IPS-NIHi11 (cell line): ENCODE measurements around the gene OR14I1.

Experiments used
- DNase-seq: peaks from one replicate; pipeline ENCODE4 v3.0.0; 2012; ENCODE audit warnings: mixed read lengths, low spot score

OR14I1 gene

DNA sequence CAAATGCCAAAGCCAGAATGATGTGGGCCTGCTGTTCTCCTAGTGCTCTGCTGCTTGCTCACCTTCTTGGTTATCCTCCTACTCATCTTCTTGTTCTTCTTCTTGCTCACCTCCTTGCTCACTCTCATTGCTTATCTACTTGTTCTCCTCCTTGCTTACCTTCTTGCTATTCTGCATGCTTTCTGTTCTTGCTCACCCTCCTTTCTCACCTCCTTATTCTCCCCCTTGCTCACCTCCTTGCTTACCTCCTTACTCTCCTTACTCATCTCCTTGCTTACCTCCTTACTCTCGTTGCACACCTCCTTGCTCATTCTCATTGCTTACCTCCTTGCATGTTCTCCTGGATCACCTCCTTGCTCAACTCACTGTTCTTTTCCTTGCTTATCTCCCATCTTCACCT, at the start of gene OR14I1:
OR14I1 (minus strand) TSS at position 53 of the 400 bp plus-strand sequence.
- no peak for DNase-seq

DNA sequence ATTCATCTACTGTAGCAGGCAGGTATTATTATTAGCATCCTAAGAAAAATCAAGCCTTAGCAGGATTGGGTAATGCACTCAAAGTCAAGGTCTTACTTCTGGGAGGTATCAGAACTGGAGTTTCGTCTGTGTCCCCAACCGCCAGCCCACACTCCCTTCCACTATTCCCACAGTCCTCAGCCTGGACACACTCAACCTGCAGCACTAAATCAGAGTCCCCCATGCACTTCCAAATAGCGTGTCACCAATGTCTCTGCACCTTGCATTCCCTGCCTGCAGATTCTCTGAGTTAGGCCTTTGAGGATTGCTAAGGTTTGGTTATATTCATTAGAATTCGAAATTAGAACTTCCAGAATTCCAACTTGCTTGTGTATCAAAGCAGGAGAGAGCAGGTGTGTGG, 49.1 kb upstream of the OR14I1 start:
- DNase-seq: no peak

DNA sequence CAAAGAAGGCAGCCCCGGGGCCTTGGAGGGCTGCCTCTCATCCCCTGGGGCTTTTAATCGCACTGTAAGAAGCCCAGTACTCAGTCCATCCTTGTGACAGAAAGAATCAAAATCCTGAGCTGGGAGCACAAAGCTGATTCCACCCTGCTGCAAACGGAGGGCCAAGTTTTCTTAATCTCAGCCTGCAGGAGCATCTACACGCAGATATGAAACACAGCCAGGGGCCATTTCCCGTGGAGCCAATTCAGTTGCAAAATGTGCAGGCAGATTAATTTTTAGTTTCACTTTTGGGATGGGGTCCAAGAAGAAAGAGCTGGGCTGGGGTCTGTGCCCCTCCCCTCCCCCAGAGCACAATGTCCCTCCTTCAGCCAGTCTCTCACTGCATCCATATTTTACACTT, 48.6 kb upstream of the OR14I1 start:
- DNase-seq: no peak

DNA sequence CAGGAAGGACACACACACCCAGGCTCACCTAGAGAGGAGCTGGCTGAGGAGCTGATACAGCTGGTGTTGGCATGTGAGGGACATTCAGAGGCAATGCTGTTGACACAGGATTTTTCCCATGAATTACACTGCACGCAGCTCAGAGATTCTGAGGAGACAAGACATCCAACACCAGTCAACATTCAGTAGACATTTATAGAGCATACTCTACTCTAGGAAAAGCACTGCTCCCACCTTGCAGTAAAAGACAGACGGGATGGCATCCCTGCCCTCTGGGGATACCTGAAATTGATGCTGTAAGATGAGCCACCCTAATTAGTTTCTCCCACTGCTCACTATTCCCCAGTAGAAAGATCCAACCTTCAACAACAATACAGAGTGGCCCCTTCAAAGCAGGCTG, 47.9 kb upstream of the OR14I1 start:
- DNase-seq: no peak

DNA sequence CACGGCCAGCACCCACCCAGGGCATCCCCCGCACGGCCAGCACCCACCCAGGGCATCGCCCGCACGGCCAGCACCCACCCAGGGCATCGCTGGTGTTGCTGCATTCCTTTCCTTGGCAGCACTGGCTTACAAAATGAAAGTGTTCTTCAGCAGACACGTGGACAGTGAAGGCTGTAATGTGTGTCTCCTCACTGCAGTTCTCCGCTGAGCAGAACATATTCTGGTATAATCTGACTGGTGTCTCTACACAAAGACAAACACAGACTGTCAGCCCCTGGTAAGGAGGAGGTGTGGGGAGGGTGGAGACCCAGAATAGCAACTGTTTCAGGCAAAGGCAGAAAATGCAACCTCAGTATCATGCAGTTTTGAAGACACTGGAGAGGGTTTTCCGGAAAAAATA, 45.6 kb upstream of the OR14I1 start:
- no peak for DNase-seq

DNA sequence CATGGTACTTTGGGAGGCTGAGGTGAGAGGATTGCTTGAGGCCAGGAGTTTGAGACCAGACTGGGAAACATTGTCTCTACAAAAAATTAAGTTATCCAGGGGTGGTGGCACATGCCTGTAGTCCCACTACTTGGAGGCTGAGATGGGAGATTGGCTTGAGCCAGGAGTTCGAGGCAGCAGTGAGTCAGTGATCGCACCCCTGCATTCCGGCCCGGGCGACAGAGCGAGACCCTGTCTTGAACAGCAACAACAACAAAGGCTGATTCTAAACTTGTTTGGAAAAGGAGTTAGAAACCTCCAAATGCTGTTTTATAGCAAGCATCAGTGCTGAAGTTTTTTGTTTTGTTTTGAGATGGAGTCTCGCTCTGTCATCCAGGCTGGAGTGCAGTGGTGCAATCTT, 38.3 kb upstream of the OR14I1 start:
- DNase-seq: no peak

DNA sequence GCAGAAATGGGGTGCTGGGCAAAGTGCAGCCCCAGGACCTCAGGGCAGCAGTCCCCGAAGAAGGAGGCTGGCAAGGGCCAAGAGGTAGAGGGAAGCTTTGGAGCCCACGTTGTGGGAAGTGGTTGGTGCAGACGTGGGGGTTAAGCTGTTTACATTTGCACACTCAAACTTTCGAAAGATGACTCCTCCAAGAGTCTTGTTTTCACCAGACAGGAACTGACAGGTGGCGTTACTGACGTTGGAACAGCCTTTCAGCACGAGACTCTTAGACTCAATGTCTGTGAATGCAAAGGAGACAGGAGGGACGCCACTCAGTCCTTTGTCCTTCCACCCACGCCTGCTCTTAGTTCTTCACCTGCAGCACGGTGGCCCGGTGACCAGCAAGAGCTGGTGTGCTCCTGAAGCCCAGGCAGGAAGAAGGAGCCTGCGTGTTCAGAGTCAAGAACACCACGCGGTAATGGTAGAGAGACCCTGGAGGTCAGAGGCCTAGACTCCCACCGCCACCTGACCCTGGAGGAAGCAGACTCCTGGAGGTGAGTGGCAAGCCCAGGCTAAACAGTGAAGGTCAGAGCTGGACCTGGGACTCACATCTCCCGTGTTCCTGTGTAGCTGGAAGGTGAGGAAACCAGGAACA, 37.1 kb upstream of the OR14I1 start:
- no peak for DNase-seq

DNA sequence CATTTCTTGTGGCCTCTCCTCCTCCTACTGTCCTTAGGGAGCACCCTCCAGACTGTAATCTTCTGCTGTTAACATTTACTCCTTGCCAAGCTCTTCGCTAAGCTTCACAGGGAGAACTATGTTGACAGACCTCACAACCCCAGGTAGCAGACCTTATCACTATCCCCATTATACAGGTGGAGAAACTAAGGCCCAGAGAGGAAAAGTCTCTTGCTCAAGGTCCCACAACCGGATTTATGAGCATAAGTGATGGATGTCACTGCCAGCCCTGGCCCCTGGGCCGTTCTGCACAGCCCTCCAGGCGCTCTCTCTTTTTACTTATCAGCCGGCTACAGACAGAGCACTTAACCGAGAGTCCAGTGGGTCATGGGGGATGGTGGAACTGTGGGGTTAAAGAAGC, 34.9 kb upstream of the OR14I1 start:
- DNase-seq: no peak

DNA sequence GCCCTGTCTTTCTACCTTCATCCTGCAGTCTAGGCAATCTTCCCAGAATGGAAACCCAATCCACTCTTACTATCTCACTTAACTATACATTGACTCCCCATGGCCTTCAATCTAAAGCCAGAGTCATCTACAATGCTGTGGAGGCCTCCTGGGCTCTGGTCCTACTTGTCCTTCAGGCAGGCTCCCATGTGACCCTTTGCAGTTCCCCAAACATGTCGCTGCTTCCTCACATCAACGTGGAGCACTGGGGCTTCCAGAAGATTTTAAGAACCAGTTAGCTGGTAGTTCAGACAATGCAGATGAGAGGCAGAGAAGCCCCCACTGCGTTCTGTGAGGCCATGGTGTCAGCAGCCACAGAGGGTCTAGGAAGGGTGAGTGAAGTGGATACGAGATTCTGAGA, 34.4 kb upstream of the OR14I1 start:
- no peak for DNase-seq

DNA sequence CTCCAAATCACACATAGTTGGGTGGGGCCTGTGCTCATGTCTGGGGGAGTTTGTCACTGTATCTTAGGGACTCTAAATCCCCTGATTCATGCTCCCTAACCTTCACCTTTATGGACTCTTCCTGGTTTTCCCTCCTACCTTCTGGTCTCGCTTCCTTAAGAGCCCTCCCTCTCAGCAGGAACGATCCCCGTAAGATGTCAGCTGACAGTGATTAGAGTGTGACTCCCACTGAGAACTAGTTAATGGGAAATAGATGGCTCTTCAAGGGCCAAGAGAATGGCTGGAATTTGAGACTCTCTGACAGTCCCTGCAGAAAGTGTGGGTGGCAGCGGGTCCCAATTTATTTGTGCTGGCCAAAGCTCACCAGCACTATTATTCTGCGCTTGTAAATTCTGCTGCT, 31.0 kb upstream of the OR14I1 start:
- no peak for DNase-seq

DNA sequence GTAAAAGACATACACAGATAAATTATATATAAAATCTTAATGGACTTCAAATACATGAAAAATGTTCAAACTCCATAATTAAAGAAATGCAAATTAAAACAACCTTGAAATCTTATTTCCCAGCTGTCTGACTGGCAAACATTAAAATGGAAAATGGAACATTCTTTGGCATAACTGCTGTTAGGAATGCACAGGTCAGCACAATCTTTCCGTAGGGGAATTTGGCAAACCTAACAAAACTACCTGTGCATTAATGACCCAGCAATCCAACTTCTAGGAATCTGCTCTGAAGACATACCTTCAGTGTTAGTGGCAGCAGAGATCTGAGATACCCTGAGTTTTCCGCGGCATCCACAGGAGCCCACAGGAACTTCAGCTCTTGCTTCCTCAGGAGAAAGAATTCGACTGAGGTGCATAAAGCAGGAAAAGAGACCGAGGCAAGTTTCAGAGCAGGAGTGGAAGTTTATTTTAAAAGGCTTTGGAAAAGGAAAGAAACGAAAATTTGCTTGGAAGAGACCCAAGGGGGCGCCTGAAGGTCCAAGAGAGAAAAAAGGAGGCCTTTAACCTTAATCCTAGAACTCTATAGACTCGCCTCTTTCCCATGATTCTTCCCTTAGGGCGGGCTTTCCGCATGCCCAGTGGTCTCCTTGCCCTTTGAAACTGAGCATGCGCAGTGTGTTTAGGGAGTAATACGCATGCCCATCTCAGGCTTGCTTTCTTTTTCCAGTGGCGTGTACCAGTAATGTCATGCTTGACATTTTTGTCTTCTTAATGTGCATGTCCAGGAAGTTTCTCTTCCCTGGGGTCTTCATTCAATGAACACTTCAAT, 28.2 kb upstream of the OR14I1 start:
- DNase-seq: no peak

DNA sequence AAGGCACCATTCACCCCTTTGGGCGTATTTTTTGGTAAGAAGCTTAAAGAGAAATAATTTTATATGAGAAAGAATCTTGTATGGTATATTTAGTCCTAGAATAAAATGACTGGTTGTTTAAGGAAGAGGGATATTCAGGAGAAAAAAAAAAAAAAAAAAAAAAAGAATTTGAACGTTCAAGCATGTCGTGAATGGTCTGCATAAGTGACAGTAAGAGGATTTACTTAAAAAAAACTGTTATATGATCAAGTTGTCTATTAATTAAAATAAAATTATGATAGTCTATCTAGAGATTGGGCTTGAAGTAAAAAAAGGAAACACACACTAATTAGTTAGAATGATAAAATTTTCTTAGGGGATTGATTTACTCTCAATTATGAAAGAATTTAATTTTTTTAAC, 11.7 kb upstream of the OR14I1 start:
- no peak for DNase-seq

DNA sequence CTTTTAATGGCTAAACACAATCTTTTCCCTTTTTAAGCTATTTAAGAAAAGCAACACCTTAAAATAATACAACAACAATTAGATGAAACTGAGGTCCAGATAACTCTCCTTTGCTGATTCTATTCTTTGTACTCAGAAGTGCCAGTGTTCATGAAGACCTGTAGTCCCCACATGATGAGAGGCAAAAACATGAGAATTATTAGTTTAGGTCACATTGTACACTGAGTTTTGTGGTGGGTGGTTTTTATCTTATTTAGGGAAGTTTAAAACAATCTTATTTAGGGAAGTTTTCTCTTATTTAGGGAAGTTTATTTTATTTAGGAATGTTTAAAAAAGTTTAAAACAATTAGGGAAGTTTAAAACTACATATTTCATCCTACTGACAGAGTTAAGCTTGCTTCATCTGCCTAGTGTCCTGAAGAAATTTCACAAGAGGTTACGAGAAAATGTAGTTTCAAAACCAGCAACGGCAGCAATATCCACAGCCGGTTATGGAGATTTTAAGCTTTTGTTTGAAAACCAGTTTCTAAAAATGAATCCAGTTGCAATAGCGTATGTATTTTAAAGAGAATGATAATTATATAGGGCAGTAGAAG, 7.8 kb upstream of the OR14I1 start:
- DNase-seq: no peak

DNA sequence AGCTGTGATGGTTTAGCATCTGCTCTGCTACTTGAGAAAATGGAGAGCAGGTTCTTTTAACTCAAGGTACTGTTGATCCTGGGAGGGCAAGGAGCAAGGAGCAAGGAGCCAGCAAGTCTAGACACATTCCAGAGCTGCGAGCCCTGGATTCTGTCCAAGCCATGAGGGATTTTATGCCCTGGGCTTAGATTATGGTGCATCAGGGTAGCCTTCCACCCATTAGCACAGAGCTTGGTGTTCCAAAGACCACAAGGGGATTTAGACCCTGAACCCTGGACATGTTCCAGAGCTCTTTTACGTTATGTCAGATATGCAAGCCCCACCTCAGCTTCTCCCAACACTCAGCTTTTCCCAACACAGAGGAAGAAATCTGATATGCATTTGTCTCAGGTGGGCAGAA, 2.0 kb upstream of the OR14I1 start:
- DNase-seq: no peak

DNA sequence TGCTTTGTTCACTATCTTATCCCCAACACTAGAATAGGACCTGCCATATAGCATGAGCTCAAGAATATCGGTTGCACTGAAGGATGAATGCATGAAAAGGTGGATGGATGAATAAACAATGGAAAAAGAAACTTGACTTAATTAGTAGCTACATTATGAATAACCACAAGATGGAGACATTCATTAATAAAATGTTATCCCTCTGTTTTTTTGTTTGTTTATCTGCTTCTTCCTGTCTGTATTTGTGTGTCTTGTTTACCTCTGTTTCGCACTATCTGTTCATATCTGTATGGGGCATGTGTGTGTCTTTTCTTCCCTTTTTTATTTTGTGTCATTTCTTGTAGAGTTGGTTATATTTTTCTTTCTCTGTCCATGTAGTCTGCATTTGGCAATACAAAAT, 1.1 kb upstream of the OR14I1 start:
- DNase-seq: no peak

DNA sequence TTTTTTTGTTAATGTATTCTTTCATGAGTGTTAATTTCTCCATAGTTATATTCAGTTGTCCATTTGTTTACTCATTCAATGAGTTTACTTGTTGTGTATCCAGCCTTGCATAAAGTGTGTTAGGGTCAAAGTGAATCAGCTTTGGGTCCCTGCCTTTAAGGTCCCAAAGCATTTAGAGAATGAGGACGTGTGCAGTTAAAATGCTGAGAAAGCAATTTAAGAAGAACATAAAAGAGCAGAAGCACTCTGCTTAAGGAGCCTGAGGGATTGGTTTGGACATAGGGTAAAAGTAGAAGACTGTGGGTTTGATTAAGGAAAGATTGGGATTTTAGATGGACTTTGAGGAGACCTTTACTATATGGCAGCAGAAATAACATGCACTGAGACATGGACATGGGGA, 3.5 kb downstream of the OR14I1 start:
- no peak for DNase-seq

DNA sequence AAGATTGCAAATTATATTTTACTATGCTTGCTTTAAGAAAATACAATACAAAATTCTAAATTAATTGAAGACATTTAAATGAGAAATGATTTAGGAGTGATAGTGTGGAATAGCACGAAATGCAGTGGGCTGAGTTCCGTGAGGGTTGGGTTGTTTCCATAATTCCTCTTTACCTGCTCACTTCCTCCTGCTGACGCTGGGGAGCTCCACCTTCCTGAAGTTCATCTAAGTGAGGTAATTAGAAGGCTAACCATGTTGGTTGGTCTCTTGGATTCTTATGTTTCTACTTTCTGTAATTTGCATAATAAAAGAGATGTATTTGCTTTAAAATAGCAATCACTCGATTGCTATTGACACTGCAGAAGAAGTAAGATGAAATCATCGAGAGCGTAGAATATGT, 4.7 kb downstream of the OR14I1 start:
- DNase-seq: no peak

DNA sequence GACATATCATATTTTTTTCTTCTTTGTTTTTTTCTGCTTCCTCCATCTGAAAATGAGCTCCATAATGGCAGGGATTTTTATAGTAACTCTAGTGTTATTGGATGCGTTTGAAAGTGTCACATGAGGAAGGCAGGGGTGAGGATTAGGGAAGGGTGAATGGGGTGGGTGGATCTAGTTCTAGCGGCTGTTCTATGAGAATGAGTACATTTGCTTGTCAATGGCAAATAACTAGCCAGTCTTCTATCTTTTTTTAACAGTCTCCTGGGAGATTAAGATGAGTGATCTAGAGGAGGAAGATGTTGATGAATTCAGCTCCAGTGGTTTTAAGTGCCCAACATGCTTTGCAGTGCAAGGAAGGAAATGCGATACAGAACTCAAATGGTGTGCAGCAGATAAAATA, 5.8 kb downstream of the OR14I1 start:
- DNase-seq: no peak

DNA sequence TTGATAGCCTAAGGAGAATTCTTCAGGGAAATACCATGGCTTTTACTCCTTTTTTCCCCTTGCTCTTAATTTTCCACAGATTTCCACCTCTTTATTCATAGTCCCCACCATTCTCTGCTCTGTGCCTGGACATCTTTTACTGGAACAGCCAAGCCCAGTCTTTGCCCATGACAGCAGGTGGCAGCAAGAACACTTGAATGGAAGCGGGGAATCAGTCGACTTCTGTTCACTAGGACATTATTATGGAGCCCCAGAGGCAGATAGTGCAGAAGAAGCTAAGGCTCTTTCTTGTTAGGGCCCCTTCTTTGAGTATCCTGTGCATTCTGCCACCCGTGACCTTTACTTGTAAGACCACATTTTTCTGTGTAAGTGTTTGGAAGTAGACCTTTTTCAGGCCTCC, 6.3 kb downstream of the OR14I1 start:
- DNase-seq: no peak

DNA sequence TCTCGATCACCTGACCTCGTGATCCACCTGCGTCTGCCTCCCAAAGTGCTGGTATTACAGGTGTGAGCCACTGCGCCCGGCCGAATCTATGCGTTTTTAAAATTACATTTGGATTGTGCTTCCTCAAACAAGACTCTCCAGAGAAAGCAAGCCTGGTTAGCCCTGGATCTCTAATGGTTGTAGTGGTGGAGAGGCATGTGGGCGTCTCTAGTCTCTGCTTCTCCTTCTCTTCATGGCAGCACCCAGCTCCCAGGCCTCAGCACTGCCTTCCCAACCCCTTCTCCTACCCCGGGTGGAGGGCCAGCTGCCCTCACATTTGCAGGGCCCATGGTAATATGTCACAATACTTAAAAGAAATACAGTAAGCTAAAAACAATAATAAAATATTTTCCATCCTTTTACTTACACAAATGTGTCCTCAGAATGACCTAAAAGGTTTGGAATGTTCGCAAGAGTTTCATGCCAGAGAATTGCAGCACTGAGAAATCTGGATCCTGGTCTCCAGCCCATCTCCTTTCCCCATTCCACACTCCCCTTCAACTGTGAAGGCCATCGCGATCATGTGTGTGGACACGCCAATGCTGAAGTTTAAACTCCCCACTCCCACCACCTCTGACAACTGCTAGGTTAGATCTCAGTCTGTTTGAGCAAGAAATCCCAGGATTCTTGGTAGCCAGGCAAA, 7.0 kb downstream of the OR14I1 start:
- no peak for DNase-seq

DNA sequence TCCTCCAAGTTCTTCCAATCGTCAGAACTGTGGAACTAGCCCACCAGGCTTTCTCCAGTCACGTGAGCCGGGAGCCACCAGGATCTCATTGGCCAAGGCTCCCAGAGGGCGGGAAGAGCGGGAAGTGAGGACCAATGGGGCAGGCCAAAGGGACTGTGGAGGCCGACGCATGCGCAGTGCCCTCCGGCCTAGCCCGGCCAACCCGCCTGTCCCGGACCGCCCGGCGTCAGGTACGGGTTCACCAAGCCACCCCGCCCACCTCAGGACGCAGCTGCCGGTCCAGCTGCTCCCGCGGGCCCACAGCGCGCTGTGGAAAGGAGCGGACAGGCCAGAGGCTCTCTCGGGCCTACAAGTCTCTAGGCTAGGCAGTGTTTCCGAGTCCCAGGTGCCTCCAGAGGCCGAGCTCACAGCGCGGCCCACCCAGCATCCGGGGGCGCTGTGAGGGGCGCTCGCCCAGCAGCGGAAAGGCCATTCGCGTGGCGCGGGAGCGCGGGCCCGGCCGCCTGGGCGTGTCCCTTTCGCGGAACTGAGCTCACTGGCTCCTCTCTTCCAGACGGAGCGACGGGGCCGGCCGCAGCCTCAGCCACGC, 10.9 kb downstream of the OR14I1 start:
- DNase-seq: no peak

DNA sequence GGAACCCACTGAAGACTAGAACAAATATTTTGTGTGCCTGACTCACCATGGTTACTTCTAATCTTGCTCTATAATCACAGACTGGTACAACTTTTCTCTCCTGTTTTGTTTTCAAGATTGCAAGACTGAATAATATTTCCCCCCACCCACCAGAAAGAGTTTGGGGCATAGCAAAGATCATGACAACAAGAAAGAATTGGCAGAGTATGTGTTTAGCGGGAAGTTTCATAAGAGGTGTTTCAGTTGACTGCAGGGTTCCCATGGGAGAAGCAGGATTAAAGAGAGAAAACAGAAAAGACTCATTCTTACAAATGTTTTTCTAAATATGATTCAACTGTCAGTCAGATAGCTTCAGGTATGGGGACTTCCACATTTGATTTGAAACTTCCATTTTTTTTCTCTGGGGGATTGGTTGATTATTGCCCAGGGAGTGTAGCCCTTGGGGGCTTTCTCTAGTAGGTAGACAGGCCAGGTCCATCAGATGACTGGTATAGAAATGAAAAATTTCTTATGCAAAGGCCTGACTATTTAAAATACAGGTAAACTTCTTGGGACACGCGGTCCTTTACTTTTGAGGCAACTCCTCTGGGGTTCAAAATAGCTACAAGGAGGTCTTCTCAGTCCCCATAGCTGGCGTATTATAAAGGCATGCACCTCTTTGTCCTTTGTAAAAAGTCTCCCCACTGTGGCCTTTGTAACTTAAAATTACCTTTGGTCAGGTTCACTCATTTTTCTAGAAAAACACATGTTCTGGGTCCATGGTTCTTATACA, 13.9 kb downstream of the OR14I1 start:
- DNase-seq: no peak
